Frontal cortex (tissue), 4 donors: Measurements from ENCODE around the gene MATR3. TPM values are rescaled to one million over a fixed set of nuclear protein-coding genes. Genes with fewer than 3 reads are reported as not detected.

Experiments
- DNase-seq, 2 donors: peaks; one replicate each; pipeline ENCODE4 v3.0.0; 2012; ENCODE audit warnings: low spot score in 2 of 2
- FAIRE-seq: peaks from 2 replicates; lab custom pipeline; 2012; peaks lifted over from hg19 to GRCh38; lab: Jason Lieb, UNC
- total RNA-seq: library from RNA; depleted of rRNA; stranded (reverse); fragments of >200 nt; gene quantifications from one replicate; pipeline ENCODE4 v1.2.3, GENCODE V29; 2014
- donor health status: control.
- donor health status: control.
- donor health status: control.

Gene MATR3
- total RNA-seq, 1 donor from 2014 or later, result 810 TPM

- DNase-seq (no peak), FAIRE-seq (no peak)
Observed at GRCh38 chr5:139271201-139272027, 22.1 kb upstream of the MATR3 start.

- FAIRE-seq (no peak), DNase-seq (no peak)
Observed at GRCh38 chr5:139272471-139273321, 20.8 kb upstream of the MATR3 start.

- no peak for FAIRE-seq
- no peak for DNase-seq
Observed at GRCh38 chr5:139273322-139273571, 20.3 kb upstream of the MATR3 start.

GRCh38 chr5:139273572-139274289 lies 19.8 kb upstream of the MATR3 start:
- DNase-seq (peak; percentile 75 to 93), FAIRE-seq (no peak)

- DNase-seq (no peak), FAIRE-seq (no peak)
Observed at GRCh38 chr5:139275536-139275935, 18.0 kb upstream of the MATR3 start.

GRCh38 chr5:139275956-139276355 lies 17.6 kb upstream of the MATR3 start:
- DNase-seq (no peak), FAIRE-seq (no peak)

GRCh38 chr5:139276426-139276825 lies 17.1 kb upstream of the MATR3 start:
- DNase-seq (no peak), FAIRE-seq (no peak)

- peak in 1 of 2 donors; percentile 27 for DNase-seq
- FAIRE-seq, result no peak
Observed at GRCh38 chr5:139277171-139277570, 16.4 kb upstream of the MATR3 start.

- no peak for FAIRE-seq
- no peak for DNase-seq
Observed at GRCh38 chr5:139278540-139279274, 14.8 kb upstream of the MATR3 start.

- DNase-seq, result no peak
- no peak for FAIRE-seq
Observed at GRCh38 chr5:139282197-139282557, 11.4 kb upstream of the MATR3 start.

GRCh38 chr5:139283252-139284166 lies 10.0 kb upstream of the MATR3 start:
- DNase-seq, result no peak
- FAIRE-seq, result no peak

GRCh38 chr5:139284295-139284694 lies 9.2 kb upstream of the MATR3 start:
- FAIRE-seq (no peak), DNase-seq (no peak)

- DNase-seq (no peak), FAIRE-seq (no peak)
Observed at GRCh38 chr5:139285651-139286392, 7.7 kb upstream of the MATR3 start.

GRCh38 chr5:139287890-139288635 lies 5.5 kb upstream of the MATR3 start:
- no peak for FAIRE-seq
- DNase-seq, result no peak

- no peak for DNase-seq
- no peak for FAIRE-seq
Observed at GRCh38 chr5:139291051-139291450, 2.5 kb upstream of the MATR3 start.

GRCh38 chr5:139293202-139293506 lies 386 bp upstream of the MATR3 start:
- DNase-seq, result no peak
- FAIRE-seq, result no peak

- FAIRE-seq, result no peak
- DNase-seq, result peak; percentile 44 to 45
Observed at GRCh38 chr5:139294374-139295165, 1.0 kb downstream of the MATR3 start.
